CD4-positive, alpha-beta T cell treated with Interleukin-15 for 1 hour (primary cell): ENCODE results near the gene CTXN2.

Source experiments
- DNase-seq: peaks from one replicate; pipeline ENCODE4 v3.0.0-alpha.2; 2020

CTXN2 gene

GRCh38 chr15:48191574-48192225, at the start of gene CTXN2:
CTXN2 (plus strand) TSS chr15:48191665; CDS start chr15:48201301, 9,636 bp downstream.
- no peak for DNase-seq

GRCh38 chr15:48143856-48144255, 47.6 kb upstream of the CTXN2 start:
- DNase-seq = no peak

GRCh38 chr15:48144889-48145288, 46.6 kb upstream of the CTXN2 start:
- no peak for DNase-seq

- no peak for DNase-seq
These were observed 45.5 kb upstream of the CTXN2 start for GRCh38 chr15:48145923-48146322.

GRCh38 chr15:48147358-48147757, 44.1 kb upstream of the CTXN2 start:
- DNase-seq = no peak

- no peak for DNase-seq
These were observed 41.6 kb upstream of the CTXN2 start for GRCh38 chr15:48149858-48150257.

- DNase-seq = no peak
These were observed 37.9 kb upstream of the CTXN2 start for GRCh38 chr15:48153526-48153925.

- no peak for DNase-seq
These were observed 22.8 kb upstream of the CTXN2 start for GRCh38 chr15:48168616-48169015.

- no peak for DNase-seq
These were observed 20.5 kb upstream of the CTXN2 start for GRCh38 chr15:48170981-48171380.

GRCh38 chr15:48175126-48175525, 16.3 kb upstream of the CTXN2 start:
- no peak for DNase-seq

- no peak for DNase-seq
These were observed 15.4 kb upstream of the CTXN2 start for GRCh38 chr15:48176112-48176511.

GRCh38 chr15:48176957-48177356, 14.5 kb upstream of the CTXN2 start:
- no peak for DNase-seq

GRCh38 chr15:48177383-48177765, 14.1 kb upstream of the CTXN2 start:
- peak; percentile 19 for DNase-seq

GRCh38 chr15:48177766-48178647, 13.5 kb upstream of the CTXN2 start, which contains the start of gene MYEF2:
MYEF2 (minus strand) TSS chr15:48178295; CDS start chr15:48178237, 58 bp downstream.
- peak; percentile 72 for DNase-seq

- DNase-seq = no peak
These were observed 12.9 kb upstream of the CTXN2 start for GRCh38 chr15:48178648-48178931.

GRCh38 chr15:48182749-48183148, 8.7 kb upstream of the CTXN2 start:
- no peak for DNase-seq

- no peak for DNase-seq
These were observed 5.9 kb upstream of the CTXN2 start for GRCh38 chr15:48185529-48185928.

- no peak for DNase-seq
These were observed 5.2 kb upstream of the CTXN2 start for GRCh38 chr15:48186271-48186670.

GRCh38 chr15:48190932-48191573, 412 bp upstream of the CTXN2 start:
- no peak for DNase-seq

- DNase-seq = no peak
These were observed 10.6 kb downstream of the CTXN2 start for GRCh38 chr15:48202068-48202467.

- DNase-seq = no peak
These were observed 14.5 kb downstream of the CTXN2 start, which contains the start of gene SLC12A1 for GRCh38 chr15:48205981-48206380. SLC12A1 (plus strand) TSS chr15:48206302; CDS start chr15:48207720, 1,418 bp downstream.

- no peak for DNase-seq
These were observed 29.8 kb downstream of the CTXN2 start for GRCh38 chr15:48221261-48221660.

GRCh38 chr15:48221885-48222284, 30.4 kb downstream of the CTXN2 start:
- DNase-seq = no peak

GRCh38 chr15:48222627-48223026, 31.2 kb downstream of the CTXN2 start:
- DNase-seq = no peak
